Loucy (cell line): ENCODE results near the gene C1QTNF3.
"Not testable (repeated sequence)": the region's sequence is repeated elsewhere in the genome, so short reads cannot be mapped to it uniquely, and the experiment has no call there.

Source experiments
- H2AFZ ChIP-seq: fragments of 200-600 bp; sonication (generic); 2 replicates; pipeline ENCODE4 v1.6.0; 2016; ENCODE audit warnings: antibody characterized with exemption, mild to moderate bottlenecking, low read length, moderate library complexity
- H3F3A ChIP-seq: fragments of 200-600 bp; 2 replicates; pipeline ENCODE4 v1.6.0; 2016; ENCODE audit warnings: antibody characterized with exemption, low read depth, mild to moderate bottlenecking
- H3K27me3 ChIP-seq: fragments of 200-600 bp; sonication (generic); 2 replicates; pipeline ENCODE4 v1.6.1; 2014; ENCODE audit warnings: low read length, mild to moderate bottlenecking; ENCODE audit not compliant: insufficient read depth, poor library complexity, severe bottlenecking
- H3K36me3 ChIP-seq: fragments of 200-600 bp; sonication (generic); 2 replicates; pipeline ENCODE4 v1.6.1; 2016; ENCODE audit warnings: low read length; ENCODE audit not compliant: insufficient read depth
- H3K4me1 ChIP-seq: fragments of 200-600 bp; sonication (generic); 2 replicates; pipeline ENCODE4 v1.5.1; 2014; ENCODE audit warnings: low read length, mild to moderate bottlenecking; ENCODE audit not compliant: insufficient read depth, poor library complexity, severe bottlenecking
- H3K4me2 ChIP-seq: fragments of 200-600 bp; sonication (generic); 2 replicates; pipeline ENCODE4 v1.6.0; 2014; ENCODE audit warnings: antibody characterized with exemption, low read length, low read depth, mild to moderate bottlenecking; ENCODE audit not compliant: poor library complexity, severe bottlenecking
- H3K4me3 ChIP-seq: fragments of 200-600 bp; sonication (generic); 2 replicates; pipeline ENCODE4 v1.5.1; 2014; ENCODE audit warnings: low read length, mild to moderate bottlenecking, mixed read lengths; ENCODE audit not compliant: poor library complexity, severe bottlenecking
- H3K79me2 ChIP-seq: fragments of 200-600 bp; sonication (generic); 2 replicates; pipeline ENCODE4 v1.6.1; 2014; ENCODE audit warnings: low read length; ENCODE audit not compliant: insufficient read depth
- H3K9ac ChIP-seq: fragments of 200-600 bp; sonication (generic); 2 replicates; pipeline ENCODE4 v1.6.0; 2014; ENCODE audit warnings: mild to moderate bottlenecking, low read depth, low read length, moderate library complexity; ENCODE audit not compliant: poor library complexity, severe bottlenecking
- H3K9me2 ChIP-seq: fragments of 200-600 bp; sonication (generic); replicated peaks from 2 replicates; pipeline ENCODE4 v1.6.1; 2016; ENCODE audit warnings: low read depth, low read length, mixed read lengths
- H3K9me3 ChIP-seq: fragments of 200-600 bp; sonication (generic); 2 replicates; pipeline ENCODE4 v1.6.1; 2014; ENCODE audit warnings: mild to moderate bottlenecking, antibody characterized with exemption, low read length, low read depth; ENCODE audit not compliant: insufficient read depth
- H4K20me1 ChIP-seq: fragments of 200-600 bp; sonication (generic); 2 replicates; pipeline ENCODE4 v1.6.0; 2014; ENCODE audit warnings: antibody characterized with exemption, low read length, mild to moderate bottlenecking; ENCODE audit not compliant: insufficient read depth, poor library complexity, severe bottlenecking
- EZH2phosphoT487 ChIP-seq: fragments of 200-600 bp; IDR thresholded peaks from 2 replicates; pipeline ENCODE4 v1.6.1; 2018; ENCODE audit warnings: antibody characterized with exemption, mild to moderate bottlenecking, moderate library complexity, borderline replicate concordance
- TF ChIP-seq, protein P1 (sequence below): fragments of 200-600 bp; sonication (generic); conservative IDR thresholded peaks from 2 replicates; pipeline ENCODE4 v1.5.1; 2014; ENCODE audit warnings: mild to moderate bottlenecking, antibody characterized with exemption, low read length

C1QTNF3 gene, protein sequence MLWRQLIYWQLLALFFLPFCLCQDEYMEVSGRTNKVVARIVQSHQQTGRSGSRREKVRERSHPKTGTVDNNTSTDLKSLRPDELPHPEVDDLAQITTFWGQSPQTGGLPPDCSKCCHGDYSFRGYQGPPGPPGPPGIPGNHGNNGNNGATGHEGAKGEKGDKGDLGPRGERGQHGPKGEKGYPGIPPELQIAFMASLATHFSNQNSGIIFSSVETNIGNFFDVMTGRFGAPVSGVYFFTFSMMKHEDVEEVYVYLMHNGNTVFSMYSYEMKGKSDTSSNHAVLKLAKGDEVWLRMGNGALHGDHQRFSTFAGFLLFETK

DNA sequence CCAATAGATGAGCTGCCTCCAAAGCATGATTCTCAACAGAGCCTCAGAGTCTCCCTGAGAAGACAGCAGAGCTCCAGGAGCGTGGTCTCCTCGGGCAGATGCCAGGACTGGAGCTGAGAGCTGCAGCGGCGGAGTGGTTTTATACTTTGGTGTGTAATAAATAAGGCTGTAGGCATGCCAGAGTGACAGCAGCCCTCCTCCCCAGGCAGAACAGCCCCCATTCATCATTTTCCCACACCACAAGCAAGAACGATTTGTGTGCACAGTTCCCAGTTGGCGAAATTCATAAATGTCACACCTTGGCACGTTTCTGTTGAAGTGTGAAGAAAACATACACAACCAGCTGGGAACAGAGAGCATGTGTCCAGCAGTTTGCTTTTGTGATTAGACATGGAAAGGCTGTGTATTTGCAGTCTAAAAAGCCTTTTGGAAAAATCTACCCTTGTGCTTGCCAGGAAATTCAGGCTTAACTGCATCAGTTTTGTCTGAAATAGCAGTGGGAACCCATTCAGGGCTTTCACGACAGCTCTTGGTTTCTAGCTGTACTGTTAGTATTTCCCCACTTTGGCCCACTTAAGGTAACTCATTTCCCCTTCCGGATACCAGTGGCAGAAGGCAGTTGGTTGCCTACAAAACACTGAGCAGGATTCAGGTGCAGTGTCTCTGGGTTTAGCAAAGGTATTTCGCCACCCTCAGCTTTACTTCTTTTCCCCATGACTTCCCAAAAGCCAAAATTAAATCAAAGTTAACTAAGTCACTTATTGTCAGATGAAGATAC is at the start of gene C1QTNF3:
C1QTNF3 (minus strand) TSS at position 115 of the 778 bp plus-strand sequence; CDS start at position 27, 88 bp downstream.
- Histone ChIP-seq H3F3A (no peaks in the 10 kb centered on the region), H3K4me2 (no peak within 1 kb of the TSS), H3K27me3 (no peaks in the 10 kb centered on the region), H2AFZ (no peak within 1 kb of the TSS), H3K9ac (no peak within 1 kb of the TSS), H3K4me1 (no peaks in the 10 kb centered on the region), H4K20me1 (no peaks in the 10 kb centered on the region), H3K9me2 (no peaks in the 10 kb centered on the region), H3K36me3 (no peaks in the 10 kb centered on the region), H3K9me3 (no peaks in the 10 kb centered on the region), H3K79me2 (no peaks in the 10 kb centered on the region), H3K4me3 (no peak within 1 kb of the TSS)
- TF ChIP-seq EZH2phosphoT487: no peak
- TF ChIP-seq, protein P1, sequence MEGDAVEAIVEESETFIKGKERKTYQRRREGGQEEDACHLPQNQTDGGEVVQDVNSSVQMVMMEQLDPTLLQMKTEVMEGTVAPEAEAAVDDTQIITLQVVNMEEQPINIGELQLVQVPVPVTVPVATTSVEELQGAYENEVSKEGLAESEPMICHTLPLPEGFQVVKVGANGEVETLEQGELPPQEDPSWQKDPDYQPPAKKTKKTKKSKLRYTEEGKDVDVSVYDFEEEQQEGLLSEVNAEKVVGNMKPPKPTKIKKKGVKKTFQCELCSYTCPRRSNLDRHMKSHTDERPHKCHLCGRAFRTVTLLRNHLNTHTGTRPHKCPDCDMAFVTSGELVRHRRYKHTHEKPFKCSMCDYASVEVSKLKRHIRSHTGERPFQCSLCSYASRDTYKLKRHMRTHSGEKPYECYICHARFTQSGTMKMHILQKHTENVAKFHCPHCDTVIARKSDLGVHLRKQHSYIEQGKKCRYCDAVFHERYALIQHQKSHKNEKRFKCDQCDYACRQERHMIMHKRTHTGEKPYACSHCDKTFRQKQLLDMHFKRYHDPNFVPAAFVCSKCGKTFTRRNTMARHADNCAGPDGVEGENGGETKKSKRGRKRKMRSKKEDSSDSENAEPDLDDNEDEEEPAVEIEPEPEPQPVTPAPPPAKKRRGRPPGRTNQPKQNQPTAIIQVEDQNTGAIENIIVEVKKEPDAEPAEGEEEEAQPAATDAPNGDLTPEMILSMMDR: no peak

DNA sequence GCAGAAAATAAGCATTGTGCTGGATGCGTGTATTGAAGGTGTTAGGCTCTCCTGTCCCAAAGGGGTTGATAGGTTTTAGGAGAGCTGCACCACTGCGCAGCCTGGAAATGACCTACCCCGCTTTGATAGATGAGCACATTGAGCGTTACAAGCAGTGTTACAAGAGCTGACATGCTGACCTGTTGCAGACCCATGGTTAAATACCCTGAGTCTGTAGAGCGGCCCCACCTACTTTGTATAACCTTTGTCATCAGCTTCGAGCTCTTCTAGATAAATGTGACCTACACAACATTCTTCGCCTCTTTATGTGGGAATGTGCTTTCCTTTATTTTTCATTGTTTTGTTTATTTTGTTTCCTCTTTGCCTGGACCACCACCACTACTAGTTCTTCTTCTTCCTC is 48.0 kb upstream of the C1QTNF3 start:
- H3K4me1 ChIP-seq, H3K9me2 ChIP-seq, H3K79me2 ChIP-seq, H3K4me2 ChIP-seq, H2AFZ ChIP-seq, H3K36me3 ChIP-seq, H4K20me1 ChIP-seq, H3K4me3 ChIP-seq, H3K9ac ChIP-seq, H3F3A ChIP-seq, H3K9me3 ChIP-seq, H3K27me3 ChIP-seq: not testable (repeated sequence)

DNA sequence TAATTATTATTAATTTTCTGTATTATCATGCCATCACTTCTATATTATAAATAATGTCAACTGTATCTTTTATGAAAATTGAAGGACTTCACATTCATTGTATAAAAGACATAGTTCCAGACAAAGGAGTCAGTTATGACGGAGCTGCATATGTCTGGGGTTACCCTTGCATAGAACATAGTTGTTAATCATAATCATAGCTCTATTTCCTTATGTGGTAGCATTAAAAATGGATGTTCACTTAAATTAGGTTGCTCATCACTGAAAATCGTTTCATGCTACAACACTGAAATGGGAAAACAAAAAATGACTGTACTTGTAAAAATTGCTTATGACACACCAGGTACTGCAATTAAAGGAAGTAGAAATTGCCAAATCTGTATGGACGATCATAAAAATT is 46.8 kb upstream of the C1QTNF3 start:
- not testable (repeated sequence) for H3K27me3 ChIP-seq, H2AFZ ChIP-seq, H3K79me2 ChIP-seq, H3K4me2 ChIP-seq, H3K4me3 ChIP-seq, H3K36me3 ChIP-seq, H3K9me2 ChIP-seq, H3K4me1 ChIP-seq, H3K9ac ChIP-seq, H4K20me1 ChIP-seq, H3K9me3 ChIP-seq, H3F3A ChIP-seq

DNA sequence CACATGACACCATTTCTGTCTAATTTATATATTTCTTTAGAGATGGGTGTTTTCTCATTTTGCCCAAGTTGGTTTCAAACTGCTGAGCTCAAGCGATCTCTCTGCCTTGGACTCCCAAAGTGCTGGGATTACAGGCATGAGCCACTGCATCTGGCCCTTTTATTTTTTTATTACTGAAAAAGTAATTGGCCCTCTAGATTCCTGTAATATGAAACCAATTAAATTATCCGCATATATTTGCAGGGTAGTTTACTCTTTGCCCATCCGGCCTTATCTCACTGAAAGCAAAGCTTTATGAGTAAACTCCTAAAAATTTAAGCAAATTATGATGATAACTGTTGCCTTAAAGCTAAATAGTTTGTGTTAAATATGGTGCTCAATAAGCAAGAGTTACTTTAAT is 44.7 kb upstream of the C1QTNF3 start:
- not testable (repeated sequence) for H3K36me3 ChIP-seq, H3K4me1 ChIP-seq, H3K9me3 ChIP-seq, H2AFZ ChIP-seq, H3F3A ChIP-seq, H3K79me2 ChIP-seq, H3K27me3 ChIP-seq, H3K9me2 ChIP-seq, H3K4me2 ChIP-seq, H3K4me3 ChIP-seq, H4K20me1 ChIP-seq, H3K9ac ChIP-seq

DNA sequence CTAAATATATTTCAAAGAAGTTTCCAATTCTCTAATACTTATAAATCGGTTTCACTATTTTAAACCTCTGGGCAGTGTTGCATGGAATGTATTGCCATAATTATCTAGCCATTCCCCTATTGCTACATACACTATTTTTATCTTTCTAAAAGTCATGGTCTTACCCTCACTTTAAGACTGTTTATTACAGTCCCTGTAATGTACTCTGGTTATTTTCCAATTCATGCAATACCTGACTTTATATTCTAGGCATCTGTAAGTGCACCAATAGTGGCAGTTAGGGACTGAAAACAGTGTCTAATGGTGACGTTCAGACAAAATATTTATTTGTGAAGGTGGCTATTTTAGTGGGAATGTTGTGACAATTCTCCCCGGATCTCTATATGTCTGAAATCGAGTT is 40.9 kb upstream of the C1QTNF3 start:
- H3K9me2 ChIP-seq: not testable (repeated sequence)

DNA sequence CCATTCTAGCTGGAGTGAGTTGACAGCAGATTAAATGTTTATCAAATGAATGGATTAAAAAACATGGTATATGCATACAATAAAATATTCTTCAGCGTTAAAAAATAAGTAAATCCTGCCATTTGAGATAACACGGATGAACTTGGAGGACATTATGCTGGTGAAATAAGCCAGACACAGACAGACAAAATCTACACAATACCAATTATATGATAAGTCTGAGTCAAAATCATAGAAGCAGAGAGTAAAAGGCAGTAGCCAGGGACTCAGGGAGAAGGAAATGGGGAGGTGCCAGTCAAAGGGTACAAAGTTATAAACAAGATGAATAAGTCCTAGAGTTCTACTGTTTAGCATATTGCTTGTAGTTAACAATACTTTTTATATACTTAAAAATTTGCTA is 36.5 kb upstream of the C1QTNF3 start:
- not testable (repeated sequence) for H3K27me3 ChIP-seq, H3K79me2 ChIP-seq, H3K9me3 ChIP-seq

More for the DNA sequence above, 40.9 kb upstream of the C1QTNF3 start:
- H3F3A ChIP-seq, H3K9ac ChIP-seq, H3K27me3 ChIP-seq, H4K20me1 ChIP-seq, H3K4me1 ChIP-seq, H3K9me3 ChIP-seq, H3K4me2 ChIP-seq, H2AFZ ChIP-seq, H3K4me3 ChIP-seq, H3K79me2 ChIP-seq, H3K36me3 ChIP-seq: not testable (repeated sequence)

More for the DNA sequence above, 36.5 kb upstream of the C1QTNF3 start:
- H3F3A ChIP-seq, H3K4me2 ChIP-seq, H3K9ac ChIP-seq, H3K4me1 ChIP-seq, H4K20me1 ChIP-seq, H3K9me2 ChIP-seq, H3K36me3 ChIP-seq, H2AFZ ChIP-seq, H3K4me3 ChIP-seq: not testable (repeated sequence)
